ENCODE data around the gene CPSF4L.
"Not testable (repeated sequence)": the region's sequence is repeated elsewhere in the genome, so short reads cannot be mapped to it uniquely, and the experiment has no call there.

The CPSF4L gene

DNA sequence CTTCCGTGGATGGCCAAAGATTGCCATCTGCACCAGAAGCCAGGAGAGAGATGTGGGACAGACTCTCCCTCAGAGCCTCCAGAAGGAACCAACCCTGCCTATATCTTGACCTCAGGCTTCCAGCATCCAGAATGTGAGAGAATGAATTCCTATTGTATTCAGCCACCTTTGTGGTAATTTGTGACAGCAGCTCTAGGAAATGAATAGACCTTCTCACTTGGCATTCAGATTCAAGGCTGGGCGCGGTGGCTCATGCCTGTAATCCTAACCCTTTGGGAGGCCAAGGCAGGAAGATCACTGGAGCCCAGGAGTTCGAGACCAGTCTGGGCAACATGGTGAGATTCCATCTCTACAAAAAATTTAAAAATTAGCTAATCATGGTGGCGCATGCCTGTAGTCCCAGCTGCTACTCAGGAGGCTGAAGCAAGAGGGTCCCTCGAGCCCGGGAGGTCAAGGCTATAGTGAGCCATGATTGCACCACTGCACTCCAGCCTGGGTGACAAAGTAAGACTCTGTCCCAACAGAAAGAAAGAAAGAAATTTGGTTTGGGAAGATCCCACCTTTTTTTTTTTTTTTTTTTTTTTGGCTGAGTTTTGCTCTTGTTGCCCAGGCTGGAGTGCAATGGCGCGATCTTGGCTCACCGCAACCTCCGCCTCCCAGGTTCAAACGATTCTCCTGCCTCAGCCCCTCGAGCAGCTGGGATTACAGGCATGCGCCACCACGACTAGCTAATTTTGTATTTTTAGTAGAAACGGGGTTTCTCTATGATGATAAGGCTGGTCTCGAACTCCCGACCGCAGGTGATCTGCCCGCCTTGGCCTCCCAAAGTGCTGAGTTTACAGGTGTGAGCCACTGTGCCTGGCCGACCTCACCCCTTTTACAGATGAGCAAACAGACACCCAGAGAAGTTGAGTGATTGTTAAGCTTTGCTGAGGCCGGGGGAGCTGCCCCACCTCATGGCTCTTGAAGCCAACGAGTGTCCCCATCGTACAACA, 4.3 kb upstream of the CPSF4L start:
- H3K27ac ChIP-seq (ENCODE audit: low read length) = no peak overlapping the region
- peaks cover 17% of the 10 kb centered on the region for H3K4me1 ChIP-seq (ENCODE audit: control insufficient read depth, low read depth, low read length)
- no peak overlapping the region for H3K4me3 ChIP-seq (ENCODE audit: low read length)
- H3K9ac ChIP-seq (ENCODE audit: low read length) = no peak overlapping the region
- no peaks in the 10 kb centered on the region for H3K9me3 ChIP-seq (ENCODE audit: control insufficient read depth, low read depth, low read length)
- H3K27me3 ChIP-seq (ENCODE audit: control insufficient read depth, insufficient read depth, low read length) = peaks cover 7% of the 10 kb centered on the region
- H3K36me3 ChIP-seq (ENCODE audit: control insufficient read depth, low read depth, low read length) = no peaks in the 10 kb centered on the region

DNA sequence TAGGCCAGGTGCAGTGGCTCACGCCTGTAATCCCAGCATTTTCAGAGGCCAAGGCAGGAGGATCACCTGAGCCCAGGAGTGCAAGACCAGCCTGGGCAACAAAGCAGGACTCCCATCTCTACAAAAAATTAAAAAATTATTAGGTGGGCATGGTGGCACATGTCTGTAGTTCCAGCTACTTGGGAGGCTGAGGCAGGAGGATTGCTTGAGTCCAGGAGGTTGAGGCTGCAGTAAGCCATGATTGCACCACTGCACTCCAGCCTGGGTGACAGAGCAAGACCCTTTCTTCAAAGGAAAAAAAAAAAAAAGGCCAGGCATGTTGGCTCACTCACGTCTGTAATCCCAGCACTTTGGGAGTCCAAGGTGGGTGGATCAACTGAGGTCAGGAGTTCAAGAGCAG, 2.8 kb upstream of the CPSF4L start:
- H3K4me3 ChIP-seq (ENCODE audit: low read length); H3K27me3 ChIP-seq (ENCODE audit: control insufficient read depth, insufficient read depth, low read length); H3K9me3 ChIP-seq (ENCODE audit: control insufficient read depth, low read depth, low read length); H3K36me3 ChIP-seq (ENCODE audit: control insufficient read depth, low read depth, low read length); H3K9ac ChIP-seq (ENCODE audit: low read length); H3K27ac ChIP-seq (ENCODE audit: low read length): not testable (repeated sequence)
- peaks cover 17% of the 10 kb centered on the region for H3K4me1 ChIP-seq (ENCODE audit: control insufficient read depth, low read depth, low read length)

DNA sequence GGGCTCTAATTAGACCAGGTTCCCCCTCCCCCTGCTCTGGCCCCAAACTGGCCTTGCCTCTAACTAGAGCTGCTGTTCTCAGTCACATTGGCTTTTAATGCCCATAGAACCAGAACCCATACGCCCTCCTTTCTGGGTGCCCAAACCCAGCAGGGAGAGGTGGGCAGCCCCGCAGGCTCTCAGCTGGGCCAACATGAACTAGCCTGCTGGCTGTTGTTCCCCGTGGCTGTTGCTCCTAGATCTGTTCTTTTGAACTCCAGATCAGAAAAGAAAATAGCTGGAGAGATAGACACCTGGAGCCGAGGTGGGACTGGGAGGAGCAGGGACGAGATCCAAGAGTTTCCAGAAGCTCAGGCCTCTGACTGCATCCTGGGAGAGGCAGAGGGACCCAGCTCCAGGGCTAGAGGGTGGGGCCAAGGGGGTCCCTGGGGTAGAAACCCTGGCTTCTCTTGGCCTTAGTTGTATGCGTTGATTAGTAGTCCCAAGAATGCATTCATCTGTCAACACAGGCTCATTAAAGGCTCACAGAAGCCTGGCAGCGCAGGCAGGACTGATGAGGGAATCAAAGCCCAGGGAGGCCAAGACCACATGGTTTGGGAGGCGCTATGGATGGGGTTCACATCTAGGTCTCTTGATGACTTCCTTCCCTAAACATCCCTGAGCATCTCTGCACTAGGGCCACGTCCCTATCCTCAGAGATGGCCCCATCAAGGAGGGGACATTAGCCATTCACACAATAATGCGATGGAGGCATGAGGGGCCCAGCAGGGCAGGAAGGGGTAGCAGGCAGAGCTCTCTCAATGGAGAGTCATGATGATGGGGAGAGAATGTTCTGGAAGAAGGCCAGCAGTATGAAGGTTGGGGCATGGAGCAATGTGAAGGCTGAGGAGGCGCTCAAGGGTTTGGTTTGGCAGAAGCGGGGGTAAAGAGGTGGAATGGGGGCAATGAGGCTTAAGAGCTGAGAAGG, 1.3 kb upstream of the CPSF4L start:
- Histone ChIP-seq H3K36me3 (ENCODE audit: control insufficient read depth, low read depth, low read length) (no peaks in the 10 kb centered on the region), H3K27ac (ENCODE audit: low read length) (no peak overlapping the region), H3K9ac (ENCODE audit: low read length) (peak overlapping the region; percentile 18), H3K4me3 (ENCODE audit: low read length) (no peak overlapping the region), H3K4me1 (ENCODE audit: control insufficient read depth, low read depth, low read length) (peaks cover 17% of the 10 kb centered on the region), H3K27me3 (ENCODE audit: control insufficient read depth, insufficient read depth, low read length) (peaks cover 7% of the 10 kb centered on the region), H3K9me3 (ENCODE audit: control insufficient read depth, low read depth, low read length) (no peaks in the 10 kb centered on the region)

DNA sequence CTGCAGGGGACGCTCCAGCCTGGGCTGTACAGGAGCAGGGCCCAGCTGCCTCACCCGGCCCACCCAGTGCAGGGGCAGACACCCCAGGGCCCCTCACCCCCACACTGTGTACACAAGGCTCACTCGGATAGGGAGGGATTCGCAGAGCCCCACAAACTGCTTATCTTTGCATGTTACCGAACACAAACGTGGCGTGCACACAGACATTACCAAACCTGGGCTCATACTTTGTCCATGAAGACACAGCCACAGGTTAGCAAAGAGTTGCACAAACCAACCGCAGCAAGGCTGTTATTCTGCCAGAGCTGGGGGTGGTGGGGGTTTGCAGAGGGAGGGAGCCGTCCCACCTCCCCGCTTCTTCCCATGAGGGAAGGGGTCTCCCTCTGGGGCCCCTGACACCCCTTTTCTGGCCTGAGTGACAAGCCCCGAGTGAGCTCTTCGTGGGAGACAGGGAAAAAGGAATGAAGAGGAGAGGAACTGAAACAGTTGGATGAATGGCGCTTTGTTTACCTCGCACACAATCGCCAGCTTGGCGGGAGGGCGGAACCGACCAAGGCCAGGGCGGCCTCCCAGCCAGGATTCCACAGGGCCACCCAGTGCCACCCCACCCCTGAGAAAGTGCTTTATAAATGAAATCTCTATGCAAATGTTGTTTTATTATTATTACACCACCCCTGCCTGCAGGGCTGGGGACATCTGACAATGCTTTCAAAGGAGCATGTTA, 434 bp upstream of the CPSF4L start:
- Histone ChIP-seq H3K36me3 (ENCODE audit: control insufficient read depth, low read depth, low read length) (no peaks in the 10 kb centered on the region), H3K27me3 (ENCODE audit: control insufficient read depth, insufficient read depth, low read length) (peaks cover 7% of the 10 kb centered on the region), H3K27ac (ENCODE audit: low read length) (no peak overlapping the region), H3K4me1 (ENCODE audit: control insufficient read depth, low read depth, low read length) (peaks cover 17% of the 10 kb centered on the region), H3K9ac (ENCODE audit: low read length) (peak overlapping the region; percentile 18), H3K9me3 (ENCODE audit: control insufficient read depth, low read depth, low read length) (no peaks in the 10 kb centered on the region), H3K4me3 (ENCODE audit: low read length) (peak overlapping the region; percentile 16)

DNA sequence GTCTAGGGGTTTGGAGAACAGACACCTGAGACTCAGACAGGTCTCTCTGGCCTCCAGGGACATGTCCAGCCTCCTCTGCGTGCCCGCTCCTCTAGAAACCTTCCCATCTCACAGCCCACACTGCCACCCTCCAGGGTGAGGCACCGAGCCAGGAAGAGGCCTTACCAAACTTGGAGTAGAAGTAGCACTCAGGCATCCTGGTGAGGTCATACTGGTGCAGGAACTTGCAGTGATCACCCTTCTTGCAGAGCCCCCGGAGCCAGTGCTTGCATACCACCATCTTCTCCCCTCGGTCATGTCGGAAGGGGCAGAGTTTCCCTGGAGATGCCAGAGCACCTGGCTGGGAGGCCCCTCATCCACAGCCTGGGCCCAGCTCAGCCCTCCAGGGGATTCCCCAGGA, 4.2 kb downstream of the CPSF4L start:
- Histone ChIP-seq H3K27ac (ENCODE audit: low read length) (no peak overlapping the region), H3K4me3 (ENCODE audit: low read length) (no peak overlapping the region), H3K36me3 (ENCODE audit: control insufficient read depth, low read depth, low read length) (no peaks in the 10 kb centered on the region), H3K4me1 (ENCODE audit: control insufficient read depth, low read depth, low read length) (peaks cover 16% of the 10 kb centered on the region), H3K27me3 (ENCODE audit: control insufficient read depth, insufficient read depth, low read length) (no peaks in the 10 kb centered on the region), H3K9me3 (ENCODE audit: control insufficient read depth, low read depth, low read length) (no peaks in the 10 kb centered on the region), H3K9ac (ENCODE audit: low read length) (no peak overlapping the region)

DNA sequence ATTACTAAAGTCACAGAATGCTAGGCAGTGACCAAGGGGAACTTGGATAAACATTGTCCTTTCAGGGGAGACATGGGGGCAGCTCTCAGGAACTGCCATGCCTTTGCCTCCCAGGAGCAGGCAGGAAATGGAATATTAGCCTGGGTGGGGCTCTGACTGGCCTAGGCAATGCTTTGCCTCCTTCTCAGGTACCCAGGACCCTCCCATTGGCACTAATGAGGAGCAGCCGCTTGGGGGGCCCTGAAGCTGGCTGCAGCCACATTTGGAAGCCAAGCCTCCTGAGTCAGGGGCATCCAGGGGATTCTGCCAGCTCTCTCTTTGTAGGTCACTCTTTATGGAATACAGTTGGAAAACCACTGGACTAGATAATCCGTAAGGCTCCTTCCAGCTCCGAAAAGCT, 5.5 kb downstream of the CPSF4L start:
- Histone ChIP-seq H3K9ac (ENCODE audit: low read length) (no peak overlapping the region), H3K4me3 (ENCODE audit: low read length) (no peak overlapping the region), H3K27ac (ENCODE audit: low read length) (no peak overlapping the region), H3K36me3 (ENCODE audit: control insufficient read depth, low read depth, low read length) (no peaks in the 10 kb centered on the region), H3K27me3 (ENCODE audit: control insufficient read depth, insufficient read depth, low read length) (no peaks in the 10 kb centered on the region), H3K9me3 (ENCODE audit: control insufficient read depth, low read depth, low read length) (no peaks in the 10 kb centered on the region), H3K4me1 (ENCODE audit: control insufficient read depth, low read depth, low read length) (peaks cover 7% of the 10 kb centered on the region)

DNA sequence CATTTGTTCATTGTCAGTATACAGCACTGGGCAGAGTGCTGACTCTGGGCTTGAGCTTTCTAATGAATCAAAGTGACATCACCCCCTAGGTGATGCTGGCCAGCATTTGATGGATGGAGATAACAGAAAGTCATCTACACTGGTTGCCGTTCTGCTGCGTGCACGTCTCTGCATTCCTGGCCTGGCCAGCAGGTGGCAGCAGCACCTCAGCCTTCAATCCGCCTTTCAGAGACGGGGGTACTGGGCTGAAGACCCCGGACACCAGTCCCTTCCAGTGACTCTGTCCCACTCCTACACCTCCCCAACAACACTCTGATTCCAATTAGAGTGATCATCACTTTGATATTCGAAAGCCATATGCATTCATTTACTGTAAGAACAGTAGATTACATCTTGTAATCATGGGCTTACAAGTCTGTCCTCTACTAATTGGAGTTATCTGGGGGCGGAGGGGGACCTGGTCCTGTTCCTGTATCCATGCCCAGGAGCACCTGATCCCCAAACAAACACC, 6.0 kb downstream of the CPSF4L start:
- Histone ChIP-seq H3K4me1 (ENCODE audit: control insufficient read depth, low read depth, low read length) (peaks cover 7% of the 10 kb centered on the region), H3K9ac (ENCODE audit: low read length) (no peak overlapping the region), H3K4me3 (ENCODE audit: low read length) (no peak overlapping the region), H3K27ac (ENCODE audit: low read length) (no peak overlapping the region), H3K9me3 (ENCODE audit: control insufficient read depth, low read depth, low read length) (no peaks in the 10 kb centered on the region), H3K36me3 (ENCODE audit: control insufficient read depth, low read depth, low read length) (no peaks in the 10 kb centered on the region), H3K27me3 (ENCODE audit: control insufficient read depth, insufficient read depth, low read length) (no peaks in the 10 kb centered on the region)

DNA sequence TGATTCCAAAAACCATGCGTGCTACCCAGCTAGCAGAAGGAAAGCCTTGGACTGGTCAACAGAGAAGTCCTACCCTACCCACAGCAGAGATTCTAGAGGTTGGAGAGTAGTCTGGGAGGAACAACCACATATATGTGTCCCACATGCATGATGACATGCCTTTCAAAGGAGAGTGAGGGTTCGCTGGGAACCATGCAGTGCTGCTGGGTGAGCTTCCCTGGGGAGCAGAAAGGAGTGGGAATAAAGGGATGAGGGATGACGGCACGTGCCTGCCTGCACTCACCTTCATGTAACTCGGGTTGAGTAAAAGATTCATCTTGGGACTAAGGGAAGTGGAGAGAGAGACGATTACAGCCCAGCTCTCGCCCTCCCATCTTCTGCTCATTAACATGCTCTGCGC, 9.8 kb downstream of the CPSF4L start:
- Histone ChIP-seq H3K9me3 (ENCODE audit: control insufficient read depth, low read depth, low read length) (no peaks in the 10 kb centered on the region), H3K27me3 (ENCODE audit: control insufficient read depth, insufficient read depth, low read length) (no peaks in the 10 kb centered on the region), H3K27ac (ENCODE audit: low read length) (no peak overlapping the region), H3K4me3 (ENCODE audit: low read length) (no peak overlapping the region), H3K9ac (ENCODE audit: low read length) (no peak overlapping the region), H3K36me3 (ENCODE audit: control insufficient read depth, low read depth, low read length) (peaks cover 10% of the 10 kb centered on the region), H3K4me1 (ENCODE audit: control insufficient read depth, low read depth, low read length) (peaks cover 7% of the 10 kb centered on the region)

DNA sequence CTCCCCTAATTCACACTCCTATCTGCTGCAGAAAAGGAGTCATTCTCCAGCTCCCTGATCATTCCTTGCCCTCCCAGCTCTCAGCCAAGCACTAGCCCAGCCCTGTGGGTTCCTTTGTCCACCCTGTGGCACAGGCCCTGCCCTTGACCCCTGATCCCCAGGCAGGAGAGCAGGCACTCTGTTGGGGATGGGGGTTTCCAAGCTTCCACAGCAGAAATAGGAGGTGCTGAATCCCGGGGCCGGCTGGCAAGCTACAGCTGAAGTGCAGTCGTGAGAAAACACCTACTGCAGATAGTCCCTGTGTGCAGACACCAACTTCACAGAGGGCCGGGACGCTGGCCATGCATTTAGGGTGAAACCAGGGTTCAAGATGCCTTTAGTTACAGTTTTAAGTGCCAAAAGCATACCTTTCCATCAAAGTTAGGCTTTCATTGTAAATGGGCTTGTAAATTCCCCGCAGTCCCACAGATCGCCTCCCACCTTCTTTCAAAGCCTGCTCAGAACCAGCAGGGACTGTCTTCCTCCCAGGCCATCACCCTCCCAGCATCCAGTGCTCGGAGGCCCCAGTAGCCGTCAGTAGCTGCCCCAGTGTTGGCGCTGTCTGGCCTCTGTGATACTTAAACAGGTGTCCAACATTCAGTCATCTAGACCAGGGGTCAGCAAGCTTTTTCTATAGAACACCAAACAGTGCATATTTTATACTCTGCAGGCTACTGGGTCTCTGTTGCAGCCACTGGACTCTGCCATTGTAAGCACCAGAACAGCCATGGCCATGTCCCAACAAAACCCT, 10.6 kb downstream of the CPSF4L start:
- Histone ChIP-seq H3K27me3 (ENCODE audit: control insufficient read depth, insufficient read depth, low read length) (no peaks in the 10 kb centered on the region), H3K9me3 (ENCODE audit: control insufficient read depth, low read depth, low read length) (no peaks in the 10 kb centered on the region), H3K4me3 (ENCODE audit: low read length) (no peak overlapping the region), H3K4me1 (ENCODE audit: control insufficient read depth, low read depth, low read length) (peaks cover 3% of the 10 kb centered on the region), H3K27ac (ENCODE audit: low read length) (no peak overlapping the region), H3K36me3 (ENCODE audit: control insufficient read depth, low read depth, low read length) (peaks cover 12% of the 10 kb centered on the region), H3K9ac (ENCODE audit: low read length) (no peak overlapping the region)

DNA sequence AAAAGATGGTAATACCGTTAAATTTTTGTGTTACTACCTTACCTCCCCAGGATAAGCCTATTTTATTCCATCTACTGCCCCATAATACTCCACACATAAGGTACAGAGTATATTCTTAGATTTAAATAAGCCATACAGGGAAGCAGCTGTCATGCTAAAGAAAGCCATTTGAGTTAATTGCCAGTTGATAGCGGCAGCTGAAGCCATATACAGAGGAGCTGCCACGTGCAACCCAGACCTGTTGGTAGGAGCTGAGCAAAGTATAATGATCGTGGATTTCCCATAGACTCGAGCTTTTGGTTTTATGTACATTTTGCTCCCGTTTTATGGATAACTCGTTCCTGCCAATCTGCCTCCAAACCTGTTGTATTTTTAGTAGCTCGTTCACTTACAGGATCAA, 12.0 kb downstream of the CPSF4L start:
- no peak overlapping the region for H3K9ac ChIP-seq (ENCODE audit: low read length)
- H3K36me3 ChIP-seq (ENCODE audit: control insufficient read depth, low read depth, low read length) = peaks cover 24% of the 10 kb centered on the region
- no peaks in the 10 kb centered on the region for H3K27me3 ChIP-seq (ENCODE audit: control insufficient read depth, insufficient read depth, low read length)
- no peak overlapping the region for H3K27ac ChIP-seq (ENCODE audit: low read length)
- H3K4me1 ChIP-seq (ENCODE audit: control insufficient read depth, low read depth, low read length) = no peaks in the 10 kb centered on the region
- no peak overlapping the region for H3K4me3 ChIP-seq (ENCODE audit: low read length)
- H3K9me3 ChIP-seq (ENCODE audit: control insufficient read depth, low read depth, low read length) = no peaks in the 10 kb centered on the region

Data from iPS-18a (cell line).